OCI-LY7 (cell line): ENCODE results near the gene USP6NL. TPM values are rescaled to one million over a fixed set of nuclear protein-coding genes. Genes with fewer than 3 reads are reported as not detected.

Experiments used
- BruUV-seq: library from RNA; stranded (reverse); fragments of 400-500 nt; replicated peaks from 2 replicates; lab custom pipeline; 2021; lab: Mats Ljungman, UMichigan
- CTCF ChIA-PET: fragments of 300-600 bp; sonication (Branson Sonifier 250); formaldehyde crosslinking; loops from one replicate; lab custom pipeline; 2022; ENCODE audit warnings: antibody characterized with exemption; ENCODE audit not compliant: unreplicated experiment; lab: Charles Lee
- POLR2A ChIA-PET: fragments of 300-600 bp; sonication (Branson Sonifier 250); formaldehyde crosslinking; loops from one replicate; lab custom pipeline; 2022; ENCODE audit warnings: antibody characterized with exemption; lab: Charles Lee
- DNase-seq: peaks from one replicate; pipeline ENCODE4 v3.0.0-alpha.2; 2015; ENCODE audit warnings: low spot score
- H2AFZ ChIP-seq: fragments of 200-600 bp; sonication (generic), shearing (Covaris generic); 2 replicates; pipeline ENCODE4 v1.6.1; 2014; ENCODE audit warnings: mild to moderate bottlenecking, antibody characterized with exemption, low read length, moderate library complexity
- H3K27ac ChIP-seq: fragments of 200-600 bp; sonication (generic); 2 replicates; pipeline ENCODE4 v1.5.1; 2014; ENCODE audit warnings: mixed run types, low read depth, mild to moderate bottlenecking, moderate library complexity, low read length, inconsistent platforms; ENCODE audit not compliant: poor library complexity, severe bottlenecking
- H3K36me3 ChIP-seq: fragments of 200-600 bp; sonication (generic); 2 replicates; pipeline ENCODE4 v1.6.1; 2014; ENCODE audit warnings: mild to moderate bottlenecking, antibody characterized with exemption, low read length, moderate library complexity, mixed read lengths; ENCODE audit not compliant: insufficient read depth
- H3K4me1 ChIP-seq: fragments of 200-600 bp; sonication (generic); 2 replicates; pipeline ENCODE4 v1.5.1; 2014; ENCODE audit warnings: mild to moderate bottlenecking, low read length; ENCODE audit not compliant: insufficient read depth, poor library complexity, severe bottlenecking
- H3K4me2 ChIP-seq: fragments of 200-600 bp; sonication (generic); 2 replicates; pipeline ENCODE4 v1.6.1; 2014; ENCODE audit warnings: mild to moderate bottlenecking, low read length
- H3K4me3 ChIP-seq: fragments of 200-600 bp; sonication (generic); 2 replicates; pipeline ENCODE4 v1.5.1; 2014; ENCODE audit warnings: mild to moderate bottlenecking, low read depth, low read length; ENCODE audit not compliant: poor library complexity, severe bottlenecking
- H3K79me2 ChIP-seq: fragments of 200-600 bp; sonication (generic); 2 replicates; pipeline ENCODE4 v1.6.1; 2016; ENCODE audit warnings: low read depth, mild to moderate bottlenecking, low read length, moderate library complexity, mixed read lengths; ENCODE audit not compliant: insufficient read depth
- H3K9me2 ChIP-seq: fragments of 200-600 bp; sonication (generic); 2 replicates; pipeline ENCODE4 v1.6.1; 2016; ENCODE audit warnings: mild to moderate bottlenecking, low read length, mixed read lengths; ENCODE audit not compliant: insufficient read depth
- H3K9me3 ChIP-seq: fragments of 200-600 bp; sonication (generic); 2 replicates; pipeline ENCODE4 v1.6.1; 2014; ENCODE audit warnings: mild to moderate bottlenecking, mixed run types, low read length, mixed read lengths
- H4K20me1 ChIP-seq: fragments of 200-600 bp; sonication (generic); 2 replicates; pipeline ENCODE4 v1.6.1; 2014; ENCODE audit warnings: mild to moderate bottlenecking, antibody characterized with exemption, low read length, moderate library complexity, mixed read lengths; ENCODE audit not compliant: insufficient read depth
- CTCF ChIP-seq: fragments of 200-600 bp; sonication (generic); conservative IDR thresholded peaks from 2 replicates; pipeline ENCODE4 v1.5.1; 2014; ENCODE audit warnings: mild to moderate bottlenecking, antibody characterized with exemption, low read length, moderate library complexity, mixed read lengths
- EZH2phosphoT487 ChIP-seq: fragments of 200-600 bp; sonication (generic); IDR thresholded peaks from 2 replicates; pipeline ENCODE4 v1.6.1; 2018; ENCODE audit warnings: low read depth, borderline replicate concordance, mild to moderate bottlenecking, mixed run types, antibody characterized with exemption, low read length, moderate library complexity, mixed read lengths
- intact Hi-C: fragments of 100-400 bp; cut with micrococcal nuclease; formaldehyde crosslinking; loops from one replicate; pipeline ENCODE4 v1.10.0; 2022; ENCODE audit not compliant: unreplicated experiment
- total RNA-seq, 2 experiments: library from RNA; depleted of rRNA in 1 of 2; stranded (reverse); fragments of >200 nt in 1 of 2; shearing (Covaris generic) in 1 of 2; gene quantifications; 2 replicates each; pipeline ENCODE4 v1.2.3, GENCODE V29; 2014 to 2022

USP6NL gene
- total RNA-seq, 2 experiments from 2014 or later: 41.7 to 59.7 TPM

DNA sequence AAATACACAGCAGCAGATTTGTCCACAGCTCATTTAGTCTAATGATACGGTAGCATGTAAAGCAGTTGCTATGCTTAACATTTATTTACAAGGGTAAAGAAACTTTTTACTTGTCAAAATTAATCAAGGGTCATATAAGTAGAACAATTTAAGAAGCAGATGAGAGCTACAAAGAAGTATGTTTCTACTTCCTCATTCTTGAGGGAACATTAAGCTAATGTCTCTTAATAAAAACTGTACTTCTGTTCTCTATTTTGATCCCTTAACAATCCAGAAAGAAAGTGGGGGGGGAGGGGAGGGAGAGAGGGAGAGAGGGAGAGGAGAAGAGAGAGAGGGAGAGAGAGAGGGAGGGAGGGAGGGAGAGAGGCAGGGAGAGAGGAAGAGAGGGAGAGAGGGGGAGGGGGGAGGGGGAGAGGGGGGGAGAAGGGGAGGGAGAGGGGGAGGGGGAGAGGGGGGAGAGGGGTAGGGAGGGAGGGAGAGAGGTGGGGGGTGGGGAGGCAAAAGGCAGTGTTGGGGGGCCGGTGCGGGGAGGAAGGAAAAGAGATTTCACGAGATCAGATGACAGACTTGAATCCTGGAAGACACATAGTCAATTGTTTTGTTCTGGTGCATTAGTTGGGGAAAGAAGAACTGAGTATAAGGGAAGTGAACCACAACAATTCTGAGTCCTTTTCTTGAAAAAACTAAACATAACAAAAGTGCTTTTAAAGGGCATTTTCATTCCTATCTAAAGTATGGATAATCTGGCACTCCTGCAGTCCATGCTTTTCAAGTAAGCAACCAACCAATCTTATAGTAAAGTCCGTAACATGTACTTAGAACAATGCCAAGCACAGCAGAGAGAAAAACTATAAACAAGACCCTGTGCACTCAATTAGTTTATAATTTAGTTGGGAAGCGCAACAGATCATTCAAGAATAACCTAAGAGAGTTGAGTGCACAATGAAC lies 128.0 kb downstream of the USP6NL start:
- no peaks in the 10 kb centered on the region for H4K20me1 ChIP-seq
- no peak overlapping the region for H3K27ac ChIP-seq
- no peak overlapping the region for H3K4me2 ChIP-seq
- H3K4me1 ChIP-seq: peaks cover 6% of the 10 kb centered on the region
- H2AFZ ChIP-seq: no peak overlapping the region
- POLR2A ChIA-PET: interaction anchor here (0.5 to 1.8 kb wide), 5 partner anchors 12 to 211 kb away, joined by 3 to 7 read pairs (median 3); no protein-coding TSS in a partner anchor
- H3K4me3 ChIP-seq: no peak overlapping the region
- no peaks in the 10 kb centered on the region for H3K9me3 ChIP-seq
- no peak for TF ChIP-seq CTCF
- no peak for TF ChIP-seq EZH2phosphoT487
- H3K9me2 ChIP-seq: no peaks in the 10 kb centered on the region
- no peak for DNase-seq
- no TSS peak for BruUV-seq
- intact Hi-C loops: no loop called here
- H3K36me3 ChIP-seq: peaks cover 95% of the 10 kb centered on the region
- no peaks in the 10 kb centered on the region for H3K79me2 ChIP-seq
- CTCF ChIA-PET: no interaction called here

DNA sequence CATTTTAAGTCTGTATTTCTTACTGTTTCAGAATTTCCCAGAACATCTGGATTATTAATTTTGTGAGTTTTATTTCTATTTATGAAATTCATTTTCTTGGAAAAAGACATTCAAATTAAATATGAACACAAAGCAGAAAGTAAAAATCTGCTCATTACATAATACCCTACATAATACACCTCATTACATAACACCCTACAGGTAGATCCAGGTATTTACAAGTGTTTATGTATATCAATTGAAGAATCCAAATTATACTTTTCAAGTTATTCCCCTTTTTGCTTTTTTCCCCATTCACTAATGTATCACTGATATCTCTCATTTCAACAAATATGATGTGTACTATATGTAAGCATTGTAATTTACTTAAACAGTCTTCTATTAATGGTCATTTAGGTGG lies 129.1 kb downstream of the USP6NL start:
- ChIA-PET POLR2A (interaction anchor here (0.7 to 1.8 kb wide), 4 partner anchors 13 to 141 kb away, joined by 3 to 7 read pairs (median 4); no protein-coding TSS in a partner anchor), CTCF (no interaction called here)
- Histone ChIP-seq H3K79me2 (no peaks in the 10 kb centered on the region), H4K20me1 (no peaks in the 10 kb centered on the region), H3K9me2 (no peaks in the 10 kb centered on the region), H3K4me3 (no peak overlapping the region), H3K27ac (no peak overlapping the region), H3K4me2 (no peak overlapping the region), H2AFZ (no peak overlapping the region), H3K9me3 (no peaks in the 10 kb centered on the region), H3K4me1 (peaks cover 6% of the 10 kb centered on the region), H3K36me3 (peaks cover 96% of the 10 kb centered on the region)
- DNase-seq: no peak
- TF ChIP-seq CTCF (peak; percentile 44; the same call in 1 of the 2 replicates), EZH2phosphoT487 (no peak)
- intact Hi-C loops: no loop called here
- no TSS peak for BruUV-seq

GRCh38 chr10:11480687-11481086 lies 130.8 kb downstream of the USP6NL start:
- BruUV-seq: no TSS peak
- H3K4me2 ChIP-seq: no peak overlapping the region
- no peak for DNase-seq
- POLR2A ChIA-PET: no interaction called here
- no peaks in the 10 kb centered on the region for H3K9me3 ChIP-seq
- H4K20me1 ChIP-seq: no peaks in the 10 kb centered on the region
- H3K79me2 ChIP-seq: no peaks in the 10 kb centered on the region
- no peak overlapping the region for H2AFZ ChIP-seq
- TF ChIP-seq CTCF: no peak
- TF ChIP-seq EZH2phosphoT487: no peak
- H3K4me3 ChIP-seq: no peak overlapping the region
- no peaks in the 10 kb centered on the region for H3K9me2 ChIP-seq
- no peak overlapping the region for H3K27ac ChIP-seq
- CTCF ChIA-PET: no interaction called here
- H3K36me3 ChIP-seq: peaks cover 94% of the 10 kb centered on the region
- peaks cover 6% of the 10 kb centered on the region for H3K4me1 ChIP-seq
- intact Hi-C loops: no loop called here
